Measurements from ENCODE around the gene TRAF3.
"Not testable (repeated sequence)": the region's sequence is repeated elsewhere in the genome, so short reads cannot be mapped to it uniquely, and the experiment has no call there.

TRAF3 gene

DNA sequence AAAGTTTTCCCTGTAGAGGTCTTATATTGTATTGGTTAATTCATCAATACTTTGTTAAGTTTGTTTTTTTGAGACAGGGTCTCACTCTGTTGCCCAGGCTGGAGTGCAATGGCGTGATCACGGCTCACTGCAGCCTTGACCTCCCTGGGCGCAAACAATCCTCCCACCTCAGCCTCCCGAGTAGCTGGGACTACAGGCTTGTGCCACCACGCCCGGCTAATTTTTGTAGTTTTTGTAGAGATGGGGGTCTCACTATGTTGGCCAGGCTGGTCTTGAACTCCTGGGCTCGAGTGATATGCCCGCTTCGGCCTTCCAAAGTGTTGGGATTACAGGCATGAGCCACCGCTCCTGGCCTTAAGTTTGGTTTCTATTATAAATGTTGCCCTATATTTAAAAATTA is 149.6 kb downstream of the TRAF3 start:
- not testable (repeated sequence) for DNase-seq

DNA sequence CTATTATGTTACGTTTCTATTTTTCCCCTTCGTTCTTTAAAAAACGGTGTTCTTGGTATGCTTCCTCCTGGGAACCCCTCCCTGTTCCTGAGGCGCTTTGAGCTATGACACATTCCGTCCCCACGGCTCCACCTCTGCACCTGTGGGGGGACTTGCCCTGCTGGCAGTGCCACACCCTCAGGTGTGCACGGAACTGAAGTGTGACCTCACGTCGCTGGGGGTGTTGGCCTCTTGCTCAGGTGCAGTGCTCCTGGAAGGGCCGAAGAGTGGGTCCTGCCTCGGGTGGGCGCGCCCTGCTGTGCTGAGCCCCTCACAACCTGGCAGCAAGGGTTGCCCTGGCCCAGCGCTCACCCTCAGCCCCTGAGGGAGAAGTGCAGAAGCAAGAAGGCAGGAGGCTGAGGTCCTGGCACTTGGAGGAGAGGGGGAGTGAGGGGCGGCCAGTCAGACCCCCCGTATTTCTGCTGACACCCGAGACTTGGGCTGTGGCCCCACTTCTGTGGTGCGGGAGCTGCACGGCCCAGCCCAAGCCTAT is 150.2 kb downstream of the TRAF3 start:
- DNase-seq, result no peak

DNA sequence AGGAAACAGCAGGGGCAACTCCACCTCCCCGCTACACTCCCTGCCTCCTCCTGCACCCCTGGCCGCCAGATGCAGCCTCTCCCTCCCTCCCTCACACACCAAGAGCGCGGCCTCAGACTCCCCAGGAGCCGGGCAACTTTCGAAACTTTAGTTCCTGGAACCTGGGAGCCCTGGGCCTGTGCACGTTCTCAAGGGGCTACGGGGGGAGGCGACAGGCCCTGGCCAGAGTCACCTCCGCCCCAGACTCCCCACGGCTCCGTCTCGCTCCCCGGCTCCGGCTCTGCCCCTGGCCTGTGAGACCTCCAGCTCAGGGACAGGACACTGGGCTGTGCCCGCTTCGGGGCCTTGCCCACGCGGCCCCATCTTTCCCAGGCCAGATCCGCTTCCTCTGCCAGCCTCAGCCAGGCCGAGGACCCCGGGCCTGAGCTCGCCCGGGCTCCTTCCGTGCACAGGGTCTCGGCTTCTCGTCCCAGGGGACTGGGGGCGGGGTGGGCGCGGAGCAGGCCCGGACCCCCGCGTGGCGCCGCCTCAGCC is 150.7 kb downstream of the TRAF3 start:
- no peak for DNase-seq

DNA sequence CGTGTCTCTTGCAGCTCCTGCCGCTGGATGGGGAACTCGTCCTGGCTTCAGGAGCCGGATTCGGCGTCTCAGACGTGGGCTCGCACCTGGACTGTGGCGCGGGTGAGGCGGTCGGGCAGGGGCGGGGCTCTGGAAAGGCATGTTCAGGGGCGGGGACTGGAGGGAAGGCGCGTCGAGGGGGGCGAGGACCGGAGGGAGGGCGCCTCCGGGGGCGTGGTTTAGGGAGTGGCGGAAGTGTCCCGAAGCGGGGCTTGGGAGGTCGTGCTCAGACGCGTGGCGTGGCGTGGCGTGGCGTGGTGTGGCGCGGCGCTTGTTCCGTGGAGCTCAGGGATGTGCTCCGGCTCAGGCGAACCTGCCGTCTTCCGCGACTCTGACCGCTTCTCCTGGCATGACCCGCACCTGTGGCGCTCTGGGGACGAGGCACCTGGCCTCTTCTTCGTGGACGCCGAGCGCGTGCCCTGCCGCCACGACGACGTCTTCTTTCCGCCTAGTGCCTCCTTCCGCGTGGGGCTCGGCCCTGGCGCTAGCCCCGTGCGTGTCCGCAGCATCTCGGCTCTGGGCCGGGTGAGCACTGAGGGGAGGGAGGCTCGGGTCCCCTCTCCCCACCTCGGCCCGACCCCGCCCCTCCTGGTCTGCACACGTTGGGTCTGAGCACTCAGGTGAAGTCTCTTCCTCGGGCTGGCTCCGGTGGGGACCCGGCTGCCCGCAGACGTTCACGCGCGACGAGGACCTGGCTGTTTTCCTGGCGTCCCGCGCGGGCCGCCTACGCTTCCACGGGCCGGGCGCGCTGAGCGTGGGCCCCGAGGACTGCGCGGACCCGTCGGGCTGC is 151.4 kb downstream of the TRAF3 start:
- peak; percentile 59 for DNase-seq

DNA sequence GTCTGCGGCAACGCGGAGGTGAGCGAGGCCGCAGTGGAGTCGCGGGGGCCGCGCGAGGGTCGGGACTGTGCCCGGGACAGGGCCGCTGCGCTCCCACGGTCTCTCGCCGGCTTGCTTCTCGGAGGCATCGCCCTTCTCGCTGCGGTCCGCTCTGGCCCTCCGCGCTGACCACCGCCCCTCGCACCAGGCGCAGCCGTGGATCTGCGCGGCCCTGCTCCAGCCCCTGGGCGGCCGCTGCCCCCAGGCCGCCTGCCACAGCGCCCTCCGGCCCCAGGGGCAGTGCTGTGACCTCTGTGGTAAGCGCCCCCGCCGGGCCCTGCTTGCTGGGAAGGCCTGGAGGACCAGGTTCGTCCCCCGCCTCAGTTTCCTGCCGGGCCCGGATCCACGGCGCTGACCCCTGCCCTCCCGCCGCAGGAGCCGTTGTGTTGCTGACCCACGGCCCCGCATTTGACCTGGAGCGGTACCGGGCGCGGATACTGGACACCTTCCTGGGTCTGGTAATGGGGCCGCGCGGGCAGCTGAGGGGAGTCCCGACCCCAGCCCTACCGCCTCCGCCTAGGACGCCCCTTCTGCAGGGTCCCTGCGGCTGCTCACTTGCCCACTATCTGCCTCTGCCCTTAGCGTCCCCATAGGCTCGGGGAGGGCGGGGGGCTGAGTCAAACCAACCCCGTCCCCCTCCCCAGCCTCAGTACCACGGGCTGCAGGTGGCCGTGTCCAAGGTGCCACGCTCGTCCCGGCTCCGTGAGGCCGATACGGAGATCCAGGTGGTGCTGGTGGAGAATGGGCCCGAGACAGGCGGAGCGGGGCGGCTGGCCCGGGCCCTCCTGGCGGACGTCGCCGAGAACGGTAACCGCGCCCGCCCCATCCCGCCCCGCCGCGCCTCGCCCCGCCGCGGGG is 152.2 kb downstream of the TRAF3 start:
- DNase-seq, result no peak

DNA sequence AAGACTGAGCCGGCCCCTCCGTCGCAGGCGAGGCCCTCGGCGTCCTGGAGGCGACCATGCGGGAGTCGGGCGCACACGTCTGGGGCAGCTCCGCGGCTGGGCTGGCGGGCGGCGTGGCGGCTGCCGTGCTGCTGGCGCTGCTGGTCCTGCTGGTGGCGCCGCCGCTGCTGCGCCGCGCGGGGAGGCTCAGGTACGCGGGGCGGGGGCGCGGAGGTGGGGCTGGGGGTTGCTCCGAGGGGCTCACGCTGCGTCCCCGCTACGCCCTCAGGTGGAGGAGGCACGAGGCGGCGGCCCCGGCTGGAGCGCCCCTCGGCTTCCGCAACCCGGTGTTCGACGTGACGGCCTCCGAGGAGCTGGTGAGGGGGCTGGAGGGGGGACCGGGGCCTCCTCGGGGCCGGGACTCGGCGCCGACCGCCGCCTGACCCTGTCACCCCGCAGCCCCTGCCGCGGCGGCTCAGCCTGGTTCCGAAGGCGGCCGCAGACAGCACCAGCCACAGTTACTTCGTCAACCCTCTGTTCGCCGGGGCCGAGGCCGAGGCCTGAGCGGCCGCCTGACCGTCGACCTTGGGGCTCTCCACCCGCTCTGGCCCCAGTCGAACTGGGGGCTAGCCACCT is 153.0 kb downstream of the TRAF3 start:
- no peak for DNase-seq

DNA sequence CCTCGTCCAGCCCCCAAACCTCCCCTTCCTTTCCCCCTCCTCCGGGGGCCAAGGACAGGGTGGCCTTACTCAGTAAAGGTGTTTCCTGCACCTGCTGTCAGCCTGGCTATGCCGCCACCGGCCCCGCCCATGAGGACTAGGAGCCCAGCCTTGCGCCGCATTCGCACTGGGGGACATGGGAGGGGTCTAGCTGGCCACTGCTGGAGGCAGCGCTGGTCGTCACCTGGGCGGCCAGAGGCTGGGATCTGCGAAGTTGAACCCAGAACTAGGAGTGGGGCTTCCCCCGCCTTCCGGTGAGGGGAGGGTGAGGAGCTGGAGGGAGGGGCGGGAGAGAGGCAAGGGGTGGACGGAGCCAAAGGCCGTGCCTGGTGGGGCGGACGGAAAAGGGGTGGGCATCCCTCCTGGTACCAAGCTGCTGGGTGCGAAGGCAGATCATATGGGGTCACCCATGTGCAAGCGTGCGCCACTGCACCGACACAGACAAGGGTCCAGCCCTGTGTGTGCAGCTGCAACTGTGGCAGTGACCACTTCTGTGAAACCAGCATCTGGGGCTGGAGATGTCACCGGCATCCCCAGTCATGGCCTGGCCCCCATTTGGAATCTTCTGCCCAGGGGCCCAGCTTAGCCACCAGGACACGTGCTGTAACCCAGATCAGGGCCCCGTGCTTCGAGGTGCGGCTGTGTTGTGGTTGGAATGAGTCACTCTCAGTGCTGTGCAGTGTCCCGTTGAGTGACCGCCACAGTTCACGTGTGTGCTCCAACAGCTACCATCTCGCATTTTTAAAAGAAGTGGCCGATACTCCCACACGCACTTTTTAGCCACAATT is 153.7 kb downstream of the TRAF3 start:
- peak; percentile 30 for DNase-seq

DNA sequence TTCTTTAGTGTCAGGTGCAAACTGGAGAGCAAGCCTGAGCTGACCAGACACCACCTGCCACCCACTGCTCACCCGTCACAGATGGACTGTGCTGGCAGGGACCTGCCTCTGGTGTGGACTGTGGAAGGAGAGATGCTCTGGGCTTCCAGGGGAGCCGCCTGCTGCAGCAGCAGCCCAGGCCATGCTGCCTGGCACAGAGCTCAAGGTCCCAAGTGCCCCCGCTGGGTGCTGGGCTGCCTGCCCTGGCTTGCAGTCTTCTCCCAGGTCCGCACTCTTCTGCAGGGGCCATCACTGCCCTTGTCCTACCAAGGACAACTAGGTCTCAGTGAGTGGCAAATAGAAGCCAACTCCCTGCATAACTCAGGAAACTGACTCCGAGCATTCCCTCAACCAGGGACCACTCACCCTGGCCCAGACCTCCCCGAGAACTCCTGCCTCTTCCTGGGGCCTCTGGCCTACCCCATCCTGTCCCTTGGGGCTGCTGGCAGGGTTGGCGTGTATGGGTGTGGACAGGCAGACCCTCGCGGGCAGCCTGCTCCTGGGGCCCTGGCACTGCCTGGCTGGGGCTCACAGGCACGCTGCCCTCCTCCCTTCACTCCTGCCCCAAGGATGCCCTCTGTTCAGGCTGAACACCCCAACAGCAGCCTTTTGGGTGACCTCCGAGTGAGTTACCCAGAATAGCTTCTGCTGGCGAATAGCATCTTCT is 154.5 kb downstream of the TRAF3 start:
- no peak for DNase-seq

DNA sequence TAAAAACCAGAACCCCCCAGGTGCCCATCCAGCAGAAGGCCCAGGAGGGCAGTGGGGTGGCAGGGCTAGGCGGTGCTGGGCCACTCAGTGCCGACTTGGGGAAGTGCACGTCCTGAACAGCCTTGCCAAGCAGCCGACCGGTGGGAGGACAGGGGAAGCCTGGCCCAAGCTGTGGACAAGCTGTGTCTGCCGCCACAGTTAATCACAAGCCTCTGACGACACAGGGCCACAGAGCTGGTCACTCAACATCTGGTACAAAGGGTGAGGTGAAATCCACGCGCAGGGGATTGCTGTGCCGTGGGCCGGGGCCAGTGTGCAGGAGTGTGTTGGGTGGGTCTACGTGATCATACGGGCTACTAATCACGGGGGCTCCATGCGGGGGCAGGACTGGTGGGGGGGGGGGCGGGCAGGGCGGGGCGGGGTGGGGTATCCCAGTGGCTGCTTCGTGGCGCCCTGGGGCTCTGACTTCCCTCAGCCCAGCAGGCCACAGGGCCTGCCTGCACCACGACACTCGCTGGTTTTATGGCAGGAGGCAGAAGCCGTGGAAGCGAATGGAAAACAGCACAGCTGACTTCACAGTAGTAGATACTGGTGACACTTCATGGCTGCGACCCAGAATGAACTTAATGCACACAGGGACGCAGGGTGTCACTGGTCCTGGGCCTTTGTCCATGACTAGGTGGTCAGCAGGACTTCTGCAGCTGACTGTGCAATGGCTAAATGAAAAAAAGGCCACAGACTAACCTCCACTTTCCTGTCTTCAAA is 155.4 kb downstream of the TRAF3 start:
- DNase-seq, result no peak

DNA sequence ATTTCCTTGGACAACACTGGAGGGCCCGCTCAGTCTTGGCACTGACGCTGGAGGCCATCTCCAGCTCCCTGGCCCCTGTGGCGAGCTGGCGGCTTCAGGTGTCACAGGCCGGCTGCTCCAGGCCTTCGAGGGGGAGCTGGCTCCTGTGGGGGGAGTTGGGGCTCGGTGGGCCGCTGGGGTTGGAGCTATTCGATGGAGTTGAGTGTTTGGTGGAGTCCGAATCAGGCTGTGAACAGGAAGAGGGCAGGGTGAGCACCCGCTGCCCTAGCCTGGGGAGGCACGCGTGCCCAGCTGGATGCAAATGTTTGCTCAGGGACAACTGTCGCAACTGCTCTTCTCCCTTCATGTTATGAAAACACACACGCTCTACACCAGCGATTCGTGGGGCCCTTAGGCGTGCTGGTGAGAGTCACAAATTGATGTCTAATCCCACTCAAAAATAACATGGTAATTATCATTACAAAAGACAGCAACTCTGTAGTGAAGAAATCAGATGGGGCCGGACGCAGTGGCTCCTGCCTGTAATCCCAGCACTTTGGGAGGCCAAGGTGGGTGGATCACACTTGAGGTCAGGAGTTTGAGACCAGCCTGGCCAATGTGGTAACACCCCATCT is 156.5 kb downstream of the TRAF3 start:
- no peak for DNase-seq

DNA sequence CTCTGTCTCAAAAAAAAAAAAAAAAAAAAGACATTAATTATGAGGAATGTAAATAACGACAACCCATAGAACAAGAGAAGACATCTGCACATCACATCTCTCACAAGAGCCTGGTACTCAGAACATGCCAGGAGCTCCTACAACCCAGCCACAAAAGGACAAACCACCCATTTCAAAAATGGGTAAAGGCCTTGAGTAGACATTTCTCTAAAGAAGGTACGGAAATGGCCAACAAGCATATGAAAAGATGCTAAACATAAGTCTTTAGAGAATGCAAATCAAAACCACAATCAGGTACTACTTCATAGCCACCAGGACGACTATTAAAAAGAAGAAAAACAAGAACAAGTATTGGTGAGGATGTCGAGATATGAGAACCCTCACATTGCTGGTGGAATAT is 158.5 kb downstream of the TRAF3 start:
- DNase-seq, result no peak

DNA sequence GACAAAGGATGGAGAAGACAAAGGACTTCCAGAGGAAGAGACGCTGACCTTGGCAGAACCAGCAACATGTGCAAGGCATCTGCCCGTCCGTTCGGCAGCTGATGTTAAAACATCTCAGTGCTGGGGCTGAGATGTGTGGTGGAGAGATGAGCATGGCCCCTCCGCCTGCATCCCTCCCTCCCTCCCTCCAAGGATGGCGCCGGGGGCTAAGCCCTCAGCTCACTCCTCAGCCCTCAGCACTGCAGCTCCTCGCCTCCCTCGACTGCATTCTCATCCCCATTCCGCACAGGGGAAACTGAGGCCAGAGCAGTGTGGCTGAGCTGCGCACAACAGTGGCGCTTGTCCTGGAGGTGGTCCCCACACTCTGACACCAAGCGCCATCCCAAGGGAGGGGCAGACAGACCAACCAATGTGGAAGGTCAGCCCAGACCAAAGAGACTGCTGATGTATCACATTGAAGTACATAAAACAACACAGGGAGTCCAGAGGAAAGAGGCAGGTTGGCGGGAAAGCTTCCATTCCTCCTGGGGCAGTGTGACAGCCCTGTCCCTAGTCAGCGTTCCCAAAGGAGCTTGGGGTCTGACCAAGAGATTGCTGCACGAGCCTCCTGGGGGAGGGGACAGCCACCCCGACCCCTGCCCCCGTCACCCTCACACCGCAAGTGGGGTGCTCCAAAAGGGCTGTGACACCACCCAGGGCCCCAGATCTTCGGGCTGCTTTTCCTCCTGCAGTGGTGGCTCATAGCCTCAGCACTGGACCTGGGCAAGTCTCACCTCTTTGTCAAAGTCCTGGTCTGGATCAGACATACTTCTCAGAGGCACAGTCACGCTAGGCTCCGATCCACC is 160.3 kb downstream of the TRAF3 start:
- DNase-seq, result no peak

DNA sequence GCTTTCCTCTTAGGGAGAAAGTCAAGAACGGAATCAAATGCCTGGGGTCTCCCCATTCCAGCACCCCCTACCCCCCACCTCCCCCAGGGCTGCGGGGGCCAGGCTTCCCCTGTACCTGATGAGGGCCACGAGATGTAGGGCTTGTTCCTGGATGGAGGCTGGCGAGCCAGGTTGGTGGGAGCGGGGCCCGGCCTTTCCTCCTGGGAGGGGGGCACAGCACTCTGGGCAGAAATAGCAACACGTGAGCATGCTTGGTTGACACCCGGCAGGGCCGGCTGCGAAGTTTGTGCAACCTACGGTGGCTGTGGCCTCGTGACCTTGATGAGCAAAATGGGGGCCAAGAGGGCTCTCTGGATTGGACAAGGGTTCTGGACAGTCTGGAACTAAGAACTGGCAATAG is 160.9 kb downstream of the TRAF3 start:
- DNase-seq, result no peak

DNA sequence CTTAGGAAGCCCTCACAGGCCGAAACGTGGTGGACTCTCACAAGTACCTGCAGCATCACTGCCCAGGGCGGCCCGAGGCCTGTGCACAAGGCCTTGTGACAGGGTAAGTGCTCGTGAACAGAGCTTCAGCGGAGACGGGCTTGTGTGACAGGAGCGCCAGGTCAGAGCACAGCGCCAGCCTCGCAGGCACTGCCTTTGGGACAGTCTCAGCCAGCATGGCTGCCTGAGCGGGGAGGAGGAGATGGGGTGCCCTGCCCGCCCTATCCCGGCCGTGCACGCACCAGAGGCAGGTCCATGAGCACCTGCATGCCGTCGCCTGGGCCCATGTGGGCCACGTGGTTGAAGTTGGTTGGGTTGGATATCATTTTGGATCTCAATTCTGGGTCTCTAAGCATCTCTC is 162.1 kb downstream of the TRAF3 start:
- DNase-seq, result no peak

DNA sequence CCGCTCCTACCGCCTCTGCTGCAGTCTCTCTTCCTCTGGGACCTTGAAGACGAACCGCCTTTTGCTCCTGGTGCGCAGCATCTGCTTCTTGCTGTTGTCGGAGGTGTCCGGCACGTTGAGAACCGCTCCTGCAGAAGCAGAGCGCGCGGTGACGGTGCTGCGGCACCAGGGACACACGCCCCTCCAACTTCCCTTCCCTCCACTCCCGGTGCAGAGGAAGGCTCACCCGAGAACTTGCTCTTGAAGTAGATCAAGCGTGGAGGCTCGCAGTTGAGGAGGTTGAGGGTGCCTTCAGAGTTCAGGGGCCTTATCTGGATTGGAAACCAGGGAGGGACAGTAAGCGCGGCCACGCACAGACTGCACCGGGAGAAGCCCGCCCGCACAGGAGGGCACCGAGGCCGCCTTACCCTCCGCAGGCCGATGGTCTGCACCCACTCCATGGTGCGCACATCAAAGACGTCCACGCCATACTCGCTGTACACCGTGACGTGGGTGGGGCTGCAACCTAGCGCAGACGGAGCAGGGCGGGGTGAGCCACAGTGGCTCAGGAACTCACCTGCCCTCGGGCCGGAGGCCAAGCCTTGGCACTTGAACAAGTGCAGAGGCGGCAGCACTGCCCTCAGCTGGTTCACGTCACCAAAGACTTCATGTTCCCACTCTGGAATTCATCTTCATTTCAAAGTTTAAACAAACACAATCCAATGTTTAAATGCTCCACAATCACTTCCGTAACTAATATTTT is 162.7 kb downstream of the TRAF3 start:
- no peak for DNase-seq

DNA sequence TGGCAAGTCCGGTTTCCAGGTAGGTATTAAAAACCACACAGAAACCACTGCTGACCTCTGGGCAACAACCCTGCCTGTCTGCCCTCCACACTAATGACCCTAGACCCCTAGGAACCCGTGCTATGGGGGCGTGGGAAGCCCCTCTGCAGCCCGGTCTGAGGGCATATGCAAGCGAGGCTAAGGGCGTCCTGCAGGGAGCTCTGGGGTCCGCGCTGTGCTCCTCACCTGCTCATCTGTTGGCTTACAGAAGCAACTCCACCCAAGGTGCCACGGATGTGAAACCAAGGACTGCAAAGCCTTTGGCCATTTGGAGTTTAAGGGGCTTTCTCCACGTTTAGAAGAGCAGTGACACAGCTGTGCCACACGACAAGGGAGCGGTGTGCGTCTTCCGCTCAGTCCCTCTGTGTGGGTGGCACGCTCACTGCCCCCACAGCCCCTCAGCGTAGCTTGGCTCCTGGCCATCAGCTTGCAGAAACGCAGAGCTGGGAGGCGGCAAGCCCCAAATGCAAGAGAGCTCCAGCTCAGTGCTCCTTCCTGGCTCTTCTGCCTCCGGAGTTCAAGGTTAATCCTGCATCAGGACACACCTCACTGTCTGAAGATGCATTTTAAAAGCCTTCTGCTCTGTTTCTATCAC is 163.6 kb downstream of the TRAF3 start:
- DNase-seq, result no peak

DNA sequence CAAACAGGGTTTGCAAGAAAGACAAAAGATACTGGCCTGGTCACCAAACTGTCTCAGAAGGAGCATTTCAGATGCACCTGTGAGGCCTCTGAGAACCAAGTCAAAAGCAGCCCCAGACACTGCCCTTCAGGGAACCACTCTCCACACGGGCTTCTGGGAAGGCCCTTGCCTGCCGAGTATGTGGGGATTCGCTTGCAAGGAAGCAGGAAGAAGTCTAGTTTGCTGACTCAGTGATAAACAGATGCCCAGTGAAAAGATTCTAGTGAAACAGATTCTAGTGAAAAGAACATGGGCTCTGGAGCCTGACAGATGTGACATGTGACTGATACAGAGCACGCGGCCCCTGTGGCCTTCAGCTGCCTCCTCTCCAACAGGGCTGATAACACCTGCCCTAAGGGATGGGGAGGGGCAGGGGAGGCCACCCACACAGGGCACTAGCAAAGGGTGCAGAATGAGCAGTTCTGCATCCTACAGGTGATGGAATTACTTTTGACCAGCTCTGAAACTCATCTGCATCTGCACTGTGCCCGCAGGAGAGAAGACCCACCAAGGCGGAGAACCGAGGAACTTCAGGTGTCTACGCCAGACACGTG is 164.3 kb downstream of the TRAF3 start:
- DNase-seq, result no peak

DNA sequence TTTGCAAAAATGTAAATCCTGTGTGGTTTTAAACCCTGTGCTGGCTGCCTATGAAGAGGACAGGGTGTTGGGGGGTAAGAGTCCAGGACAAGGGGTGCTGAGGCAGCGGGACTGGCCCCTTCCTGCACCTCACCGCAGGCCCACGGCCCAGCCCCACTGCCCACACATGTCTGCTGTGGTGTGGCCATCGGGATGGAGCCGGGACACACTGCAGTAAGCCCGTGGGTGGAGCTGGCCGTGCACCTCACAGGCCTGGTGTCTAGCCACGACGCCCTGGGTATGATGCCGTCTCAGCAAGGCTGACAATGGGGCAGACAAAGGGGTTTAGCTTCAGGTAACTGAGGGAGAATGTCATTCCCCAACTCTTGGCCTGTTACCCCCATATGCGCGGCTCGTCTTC is 164.8 kb downstream of the TRAF3 start:
- DNase-seq, result no peak
